Stimulated activated naive CD8-positive, alpha-beta T cell treated with anti-CD3 and anti-CD28 coated beads, Interleukin-15, Interleukin-2, amounts not matched to agents 100 ng/mL and 50 ng/mL, for 24 hours (primary cell): ENCODE measurements around the gene PIAS1.
A peak's percentile ranks its signal among the peaks of the same experiment; 100 is the strongest.
"Not testable (repeated sequence)": the region's sequence is repeated elsewhere in the genome, so short reads cannot be mapped to it uniquely, and the experiment has no call there.

Source experiments
- H3K27ac Mint-ChIP-seq: one replicate; pipeline ENCODE4 v1.8.0; 2021; ENCODE audit warnings: mild to moderate bottlenecking, mixed read lengths
- H3K27me3 Mint-ChIP-seq: one replicate; pipeline ENCODE4 v1.8.0; 2021; ENCODE audit warnings: mixed read lengths
- H3K36me3 Mint-ChIP-seq: one replicate; pipeline ENCODE4 v1.8.0; 2021; ENCODE audit warnings: low read depth, mixed read lengths
- H3K4me1 Mint-ChIP-seq: one replicate; pipeline ENCODE4 v1.8.0; 2021; ENCODE audit warnings: low read depth, mixed read lengths
- H3K4me3 Mint-ChIP-seq: one replicate; pipeline ENCODE4 v1.8.0; 2021; ENCODE audit warnings: mild to moderate bottlenecking, mixed read lengths
- H3K9me3 Mint-ChIP-seq: one replicate; pipeline ENCODE4 v1.8.0; 2021; ENCODE audit warnings: mixed read lengths

Gene PIAS1

DNA sequence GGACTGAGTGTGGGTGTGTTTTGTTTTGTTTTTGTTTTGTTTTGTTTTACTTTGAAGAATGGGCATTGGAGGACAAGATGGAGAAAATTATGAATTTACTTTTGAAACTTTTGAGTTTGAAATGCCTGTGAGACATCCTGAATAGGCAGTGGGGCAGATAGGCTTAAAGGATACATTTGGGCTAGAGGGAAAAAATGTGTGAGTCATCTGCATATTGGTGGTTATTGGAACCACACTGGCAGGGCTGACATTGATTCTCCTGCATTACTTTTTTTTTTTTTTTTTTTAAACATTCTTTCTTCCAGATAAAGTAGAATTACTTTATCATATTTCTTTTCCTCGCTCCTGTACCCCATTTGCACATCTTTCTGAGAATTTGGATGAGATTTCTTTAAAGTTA lies 94.9 kb downstream of the PIAS1 start:
- H3K27ac Mint-ChIP-seq, result peak overlapping the region; percentile 2
- peaks cover 11% of the 10 kb centered on the region for H3K4me1 Mint-ChIP-seq
- H3K36me3 Mint-ChIP-seq, result peaks cover 41% of the 10 kb centered on the region
- H3K27me3 Mint-ChIP-seq, result no peaks in the 10 kb centered on the region
- H3K4me3 Mint-ChIP-seq, result no peak overlapping the region
- H3K9me3 Mint-ChIP-seq, result no peaks in the 10 kb centered on the region

DNA sequence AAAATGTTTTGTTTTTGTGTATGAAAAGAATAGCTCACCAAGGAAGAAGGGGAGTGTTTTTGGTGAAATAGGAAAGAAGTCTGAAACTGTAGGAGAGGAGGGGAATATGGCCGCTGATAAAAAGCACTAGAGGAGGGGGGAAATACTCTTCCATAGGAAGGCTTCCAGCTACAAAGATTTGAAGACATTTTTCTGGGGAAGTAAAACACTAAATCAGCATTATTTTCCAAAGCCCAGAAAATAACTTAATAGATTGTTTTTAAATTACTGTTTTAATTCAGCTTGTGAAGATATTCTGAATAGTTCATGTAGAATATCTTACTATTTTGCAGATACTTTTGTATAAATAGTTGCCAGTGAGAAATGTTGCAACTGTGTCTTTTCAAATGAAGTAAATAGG lies 96.1 kb downstream of the PIAS1 start:
- Mint-ChIP-seq H3K27ac (no peak overlapping the region), H3K4me3 (no peak overlapping the region), H3K9me3 (no peaks in the 10 kb centered on the region), H3K27me3 (no peaks in the 10 kb centered on the region), H3K36me3 (peaks cover 52% of the 10 kb centered on the region), H3K4me1 (peaks cover 11% of the 10 kb centered on the region)

GRCh38 chr15:68151277-68151676 lies 97.2 kb downstream of the PIAS1 start:
- H3K4me3 Mint-ChIP-seq, result no peak overlapping the region
- H3K36me3 Mint-ChIP-seq, result peaks cover 47% of the 10 kb centered on the region
- peaks cover 11% of the 10 kb centered on the region for H3K4me1 Mint-ChIP-seq
- no peak overlapping the region for H3K27ac Mint-ChIP-seq
- no peaks in the 10 kb centered on the region for H3K27me3 Mint-ChIP-seq
- H3K9me3 Mint-ChIP-seq, result no peaks in the 10 kb centered on the region

DNA sequence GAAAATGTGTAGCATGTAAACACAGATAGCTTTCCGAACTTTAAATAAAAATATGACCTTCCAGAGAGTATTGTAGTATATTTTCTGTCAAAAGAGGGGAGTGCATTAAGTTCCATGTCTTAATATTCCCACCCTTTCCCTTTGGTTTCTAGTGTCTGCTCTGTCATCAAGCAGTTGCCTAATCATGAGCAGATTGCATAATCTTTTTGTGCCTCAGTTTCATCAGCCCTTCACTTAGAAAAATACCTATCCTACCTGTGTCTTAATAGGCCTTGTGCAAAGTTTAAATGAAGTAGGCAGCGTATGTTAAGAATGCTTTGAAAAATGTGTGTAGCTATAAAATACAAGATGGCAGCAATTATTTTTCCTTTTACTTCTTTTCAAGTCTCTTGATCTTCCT lies 98.2 kb downstream of the PIAS1 start:
- H3K4me3 Mint-ChIP-seq, result no peak overlapping the region
- peaks cover 11% of the 10 kb centered on the region for H3K4me1 Mint-ChIP-seq
- H3K27ac Mint-ChIP-seq, result peak overlapping the region; percentile 21
- no peaks in the 10 kb centered on the region for H3K27me3 Mint-ChIP-seq
- peaks cover 37% of the 10 kb centered on the region for H3K36me3 Mint-ChIP-seq
- H3K9me3 Mint-ChIP-seq, result no peaks in the 10 kb centered on the region

- no peaks in the 10 kb centered on the region for H3K4me1 Mint-ChIP-seq
- H3K9me3 Mint-ChIP-seq, result no peaks in the 10 kb centered on the region
- H3K4me3 Mint-ChIP-seq, result no peak overlapping the region
- H3K36me3 Mint-ChIP-seq, result peaks cover 26% of the 10 kb centered on the region
- H3K27ac Mint-ChIP-seq, result no peak overlapping the region
- no peaks in the 10 kb centered on the region for H3K27me3 Mint-ChIP-seq
These were observed 100.9 kb downstream of the PIAS1 start for GRCh38 chr15:68154923-68155559.

- no peak overlapping the region for H3K27ac Mint-ChIP-seq
- no peaks in the 10 kb centered on the region for H3K9me3 Mint-ChIP-seq
- peaks cover 41% of the 10 kb centered on the region for H3K36me3 Mint-ChIP-seq
- no peaks in the 10 kb centered on the region for H3K4me1 Mint-ChIP-seq
- no peaks in the 10 kb centered on the region for H3K27me3 Mint-ChIP-seq
- no peak overlapping the region for H3K4me3 Mint-ChIP-seq
These were observed 103.0 kb downstream of the PIAS1 start for GRCh38 chr15:68157074-68157473.

DNA sequence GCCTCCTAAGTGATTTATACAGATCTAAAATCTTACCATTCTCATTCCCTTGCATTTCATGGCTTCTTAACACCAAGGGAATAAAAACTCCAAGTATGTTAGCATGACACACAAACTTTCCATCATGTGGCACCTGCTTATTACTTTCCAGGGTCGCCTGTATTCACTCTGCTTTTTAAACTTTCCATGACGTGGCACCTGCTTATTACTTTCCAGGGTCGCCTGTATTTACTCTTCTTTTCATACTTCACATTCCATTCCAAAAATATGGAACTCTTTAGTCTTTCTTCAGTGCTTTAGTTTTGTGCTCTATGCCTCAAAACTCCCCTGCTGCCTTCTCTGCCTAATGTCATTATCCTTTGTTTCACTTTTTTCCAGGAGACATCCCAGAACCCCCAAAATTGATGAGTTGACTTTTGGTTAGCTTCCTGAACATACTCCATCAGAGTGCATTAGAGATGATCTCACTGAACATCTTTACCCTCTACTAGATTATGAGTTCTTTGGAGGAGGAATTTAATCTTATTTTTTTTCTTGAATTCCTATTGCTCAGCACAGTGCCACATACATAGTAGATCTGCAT lies 104.0 kb downstream of the PIAS1 start:
- H3K27me3 Mint-ChIP-seq, result no peaks in the 10 kb centered on the region
- no peaks in the 10 kb centered on the region for H3K4me1 Mint-ChIP-seq
- H3K4me3 Mint-ChIP-seq, result no peak overlapping the region
- no peaks in the 10 kb centered on the region for H3K9me3 Mint-ChIP-seq
- H3K27ac Mint-ChIP-seq, result no peak overlapping the region
- H3K36me3 Mint-ChIP-seq, result peaks cover 41% of the 10 kb centered on the region

GRCh38 chr15:68163191-68163590 lies 109.1 kb downstream of the PIAS1 start:
- H3K27ac Mint-ChIP-seq, result no peak overlapping the region
- H3K4me3 Mint-ChIP-seq, result no peak overlapping the region
- peaks cover 38% of the 10 kb centered on the region for H3K36me3 Mint-ChIP-seq
- no peaks in the 10 kb centered on the region for H3K9me3 Mint-ChIP-seq
- no peaks in the 10 kb centered on the region for H3K27me3 Mint-ChIP-seq
- no peaks in the 10 kb centered on the region for H3K4me1 Mint-ChIP-seq

DNA sequence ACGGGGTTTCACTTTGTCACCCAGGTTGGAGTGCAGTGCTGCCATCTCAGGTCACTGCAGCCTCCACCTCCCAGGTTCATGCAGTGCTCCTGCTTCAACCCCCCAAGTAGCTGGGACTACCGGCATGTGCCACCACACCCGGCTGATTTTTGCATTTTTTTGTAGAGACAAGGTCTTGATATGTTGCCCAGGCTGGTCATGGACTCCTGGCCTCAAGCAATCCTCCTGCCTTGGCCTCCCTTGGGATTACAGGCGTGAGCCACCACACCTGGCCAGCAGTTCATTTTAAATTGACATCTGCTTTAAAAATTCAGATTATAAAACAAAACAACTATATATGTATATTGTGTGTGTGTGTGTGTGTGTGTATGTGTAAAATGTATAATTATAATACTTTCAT lies 112.7 kb downstream of the PIAS1 start:
- H3K4me3 Mint-ChIP-seq, result no peak overlapping the region
- no peaks in the 10 kb centered on the region for H3K4me1 Mint-ChIP-seq
- H3K27me3 Mint-ChIP-seq, result no peaks in the 10 kb centered on the region
- peaks cover 30% of the 10 kb centered on the region for H3K36me3 Mint-ChIP-seq
- H3K9me3 Mint-ChIP-seq, result no peaks in the 10 kb centered on the region
- no peak overlapping the region for H3K27ac Mint-ChIP-seq

DNA sequence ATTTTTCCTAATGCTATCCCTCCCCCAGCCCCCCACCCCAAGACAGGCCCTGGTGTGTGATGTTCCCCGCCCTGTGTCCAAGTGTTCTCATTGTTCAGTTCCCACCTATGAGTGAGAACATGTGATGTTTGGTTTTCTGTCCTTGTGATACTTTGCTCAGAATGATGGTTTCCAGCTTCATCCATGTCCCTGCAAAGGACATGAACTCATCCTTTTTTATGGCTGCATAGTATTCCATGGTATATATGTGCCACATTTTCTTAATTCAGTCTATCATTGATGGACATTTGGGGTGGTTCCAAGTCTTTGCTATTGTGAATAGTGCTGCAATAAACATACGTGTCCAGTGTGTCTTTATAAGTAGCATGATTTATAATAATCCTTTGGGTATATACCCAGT lies 117.9 kb downstream of the PIAS1 start:
- H3K4me3 Mint-ChIP-seq, H3K9me3 Mint-ChIP-seq, H3K27ac Mint-ChIP-seq, H3K27me3 Mint-ChIP-seq, H3K4me1 Mint-ChIP-seq: not testable (repeated sequence)
- H3K36me3 Mint-ChIP-seq, result peaks cover 29% of the 10 kb centered on the region

DNA sequence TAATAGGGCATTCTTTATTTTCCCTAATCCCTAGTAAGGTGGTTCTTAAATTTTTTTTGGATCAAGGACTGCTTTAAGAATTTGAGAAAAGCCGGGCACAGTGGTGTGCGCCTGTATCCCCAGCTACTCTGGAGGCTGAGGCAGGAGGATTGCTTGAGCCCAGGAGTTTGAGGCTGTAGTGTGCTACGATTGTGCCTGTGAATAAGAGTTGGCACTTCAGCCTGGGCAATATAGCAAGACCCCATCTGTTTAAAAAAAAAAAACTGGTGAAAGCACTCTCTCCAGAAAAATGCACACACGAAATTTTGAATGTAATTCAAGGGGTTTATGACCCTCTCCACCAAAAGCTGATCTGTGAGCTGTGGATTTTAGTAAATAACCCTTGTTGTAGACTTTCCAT lies 119.0 kb downstream of the PIAS1 start:
- no peaks in the 10 kb centered on the region for H3K27me3 Mint-ChIP-seq
- no peaks in the 10 kb centered on the region for H3K4me1 Mint-ChIP-seq
- H3K4me3 Mint-ChIP-seq, result no peak overlapping the region
- no peak overlapping the region for H3K27ac Mint-ChIP-seq
- peaks cover 39% of the 10 kb centered on the region for H3K36me3 Mint-ChIP-seq
- H3K9me3 Mint-ChIP-seq, result no peaks in the 10 kb centered on the region

DNA sequence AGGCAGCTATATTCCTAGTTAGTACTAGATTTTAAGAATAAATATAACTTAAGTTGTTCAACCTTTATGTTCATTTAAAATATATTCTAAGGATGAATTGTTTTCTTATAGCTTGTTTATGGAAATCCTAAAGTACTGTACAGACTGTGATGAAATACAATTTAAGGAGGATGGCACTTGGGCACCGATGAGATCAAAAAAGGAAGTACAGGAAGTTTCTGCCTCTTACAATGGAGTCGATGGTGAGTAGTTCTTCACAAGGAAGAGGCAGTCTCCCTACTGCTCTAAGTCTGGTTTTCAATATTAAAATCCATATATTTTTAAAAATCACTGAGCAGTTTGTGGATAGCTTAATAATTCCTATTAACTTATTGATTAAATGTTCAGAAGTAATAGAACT lies 121.4 kb downstream of the PIAS1 start:
- Mint-ChIP-seq H3K27me3 (no peaks in the 10 kb centered on the region), H3K36me3 (peaks cover 54% of the 10 kb centered on the region), H3K4me3 (no peak overlapping the region)

DNA sequence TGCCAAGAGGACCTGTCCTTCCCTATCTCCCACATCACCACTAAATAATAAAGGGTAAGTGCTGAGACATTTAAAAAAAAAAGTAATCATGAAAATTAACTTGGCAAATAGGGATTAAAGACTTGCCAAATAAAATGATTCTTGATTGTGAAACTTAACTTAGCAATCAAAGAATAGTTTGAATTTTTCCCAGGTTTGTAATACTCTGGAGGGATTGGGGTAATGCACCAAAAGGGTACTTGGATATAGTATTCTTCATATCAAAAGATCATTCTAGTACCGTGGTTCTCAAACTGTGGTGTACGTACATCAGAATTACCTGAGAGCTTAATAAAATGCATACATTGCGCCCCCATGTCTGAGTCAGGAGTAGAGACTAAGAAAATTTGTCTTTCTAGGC lies 122.5 kb downstream of the PIAS1 start:
- Mint-ChIP-seq H3K27me3 (no peaks in the 10 kb centered on the region), H3K36me3 (peaks cover 56% of the 10 kb centered on the region), H3K4me3 (no peak overlapping the region), H3K4me1 (no peaks in the 10 kb centered on the region), H3K27ac (no peak overlapping the region), H3K9me3 (no peaks in the 10 kb centered on the region)

More for the DNA sequence above, 121.4 kb downstream of the PIAS1 start:
- Mint-ChIP-seq H3K4me1 (no peaks in the 10 kb centered on the region), H3K27ac (no peak overlapping the region), H3K9me3 (no peaks in the 10 kb centered on the region)

- H3K36me3 Mint-ChIP-seq, result peaks cover 57% of the 10 kb centered on the region
- no peak overlapping the region for H3K27ac Mint-ChIP-seq
- H3K27me3 Mint-ChIP-seq, result no peaks in the 10 kb centered on the region
- no peaks in the 10 kb centered on the region for H3K9me3 Mint-ChIP-seq
- no peaks in the 10 kb centered on the region for H3K4me1 Mint-ChIP-seq
- H3K4me3 Mint-ChIP-seq, result no peak overlapping the region
These were observed 123.6 kb downstream of the PIAS1 start for GRCh38 chr15:68177742-68178141.

- H3K36me3 Mint-ChIP-seq, result peaks cover 71% of the 10 kb centered on the region
- H3K4me3 Mint-ChIP-seq, result no peak overlapping the region
- no peaks in the 10 kb centered on the region for H3K9me3 Mint-ChIP-seq
- H3K27ac Mint-ChIP-seq, result peak overlapping the region; percentile 24
- peaks cover 3% of the 10 kb centered on the region for H3K4me1 Mint-ChIP-seq
- H3K27me3 Mint-ChIP-seq, result no peaks in the 10 kb centered on the region
These were observed 129.7 kb downstream of the PIAS1 start for GRCh38 chr15:68183616-68184315.
